Gastroesophageal sphincter (tissue), 4 donors: ENCODE measurements around the gene CFAP100. TPM values are rescaled to one million over a fixed set of nuclear protein-coding genes. Genes with fewer than 3 reads are reported as not detected.
A peak's percentile ranks its signal among the peaks of the same experiment; 100 is the strongest.

ENCODE experiments used
- ATAC-seq: fragments of 150-250 bp; one replicate; pipeline ENCODE4 v1.9.1; 2016; ENCODE audit warnings: mild to moderate bottlenecking, moderate library complexity
- H3K27ac ChIP-seq, 4 donors: fragments of 200-600 bp; sonication (generic) in 3 of 4; 1 replicate in 3 of 4; 2 replicates in 1 of 4; pipeline ENCODE4 v1.5.1; 2016 to 2019
- H3K27me3 ChIP-seq: fragments of 200-600 bp; sonication (generic); one replicate; pipeline ENCODE4 v1.5.1; 2019
- H3K36me3 ChIP-seq, 2 donors: fragments of 200-600 bp; sonication (generic); one replicate each; pipeline ENCODE4 v1.5.1; 2019; ENCODE audit warnings: control low read depth in 1 of 2
- H3K4me1 ChIP-seq, 3 donors: fragments of 200-600 bp; sonication (generic); 1 replicate in 2 of 3; 2 replicates in 1 of 3; pipeline ENCODE4 v1.5.1; 2016 to 2019; ENCODE audit warnings: control low read depth in 2 of 3
- H3K4me3 ChIP-seq, 2 donors: fragments of 200-600 bp; sonication (generic); one replicate each; pipeline ENCODE4 v1.5.1; 2019; ENCODE audit warnings: mild to moderate bottlenecking in 1 of 2, moderate library complexity in 1 of 2
- H3K9me3 ChIP-seq, 3 donors: fragments of 200-600 bp; sonication (generic); one replicate each; pipeline ENCODE4 v1.5.1; 2017 to 2019; ENCODE audit warnings: control low read depth in 2 of 3
- EP300 ChIP-seq: sonication (generic); formaldehyde crosslinking; IDR thresholded peaks from one replicate; pipeline ENCODE4 v1.6.1; 2017; ENCODE audit warnings: antibody characterized with exemption, mild to moderate bottlenecking
- POLR2A ChIP-seq, 2 donors: fragments of 450-650 bp; IDR thresholded peaks; one replicate each; pipeline ENCODE4 v1.6.1; 2017; ENCODE audit warnings: antibody characterized with exemption in 2 of 2, mild to moderate bottlenecking in 2 of 2, moderate library complexity in 1 of 2
- POLR2AphosphoS5 ChIP-seq: sonication (generic); formaldehyde crosslinking; IDR thresholded peaks from one replicate; pipeline ENCODE4 v1.6.1; 2017; ENCODE audit warnings: antibody characterized with exemption
- WGBS, 2 donors: methylation state at CpG; one replicate each; pipeline ENCODE4 v1.1.5; 2018; ENCODE audit warnings: low coverage in 1 of 2; 5-methylcytosine and 5-hydroxymethylcytosine counted together
- total RNA-seq, 4 donors: library from RNA; depleted of rRNA; stranded (reverse); fragments of >200 nt; gene quantifications; one replicate each; pipeline ENCODE4 v1.1.0, GENCODE V29; 2016
- TF ChIP-seq, protein P1 (sequence below), 4 experiments: fragments of 200-600 bp in 2 of 4; fragments of 450-650 bp in 2 of 4; sonication (generic) in 1 of 4; IDR thresholded peaks; one replicate each; pipeline ENCODE4 v1.5.1; 2017 to 2019; ENCODE audit warnings: antibody characterized with exemption in 4 of 4, mild to moderate bottlenecking in 2 of 4, moderate library complexity in 2 of 4

Gene CFAP100
- total RNA-seq, 4 donors from 2014 or later = not detected

DNA sequence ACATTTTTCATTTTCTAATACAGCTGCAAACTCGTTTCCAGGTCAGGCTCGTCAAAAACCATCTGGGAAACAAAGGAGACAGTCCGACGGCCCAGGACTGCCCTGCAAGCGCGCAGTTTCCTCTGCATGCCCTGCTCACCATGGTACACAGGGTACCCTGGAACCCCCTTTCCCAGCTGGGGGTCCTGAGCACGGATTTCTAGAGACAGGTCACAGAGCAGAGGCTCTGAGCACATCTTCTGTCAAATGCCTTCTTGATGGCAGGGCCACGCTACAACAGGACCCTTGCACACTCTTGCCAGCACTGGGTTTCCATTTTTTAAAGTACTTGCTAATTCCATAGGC lies 72.9 kb downstream of the CFAP100 start:
- WGBS, 2 donors = 79 to 93% methylated on average over 2 to 8 of the region's 8 CpGs
- TF ChIP-seq EP300 (no peak), POLR2AphosphoS5 (no peak), POLR2A (IDR thresholded peaks at IDR 0.05) (no peak)
- TF ChIP-seq, protein P1, sequence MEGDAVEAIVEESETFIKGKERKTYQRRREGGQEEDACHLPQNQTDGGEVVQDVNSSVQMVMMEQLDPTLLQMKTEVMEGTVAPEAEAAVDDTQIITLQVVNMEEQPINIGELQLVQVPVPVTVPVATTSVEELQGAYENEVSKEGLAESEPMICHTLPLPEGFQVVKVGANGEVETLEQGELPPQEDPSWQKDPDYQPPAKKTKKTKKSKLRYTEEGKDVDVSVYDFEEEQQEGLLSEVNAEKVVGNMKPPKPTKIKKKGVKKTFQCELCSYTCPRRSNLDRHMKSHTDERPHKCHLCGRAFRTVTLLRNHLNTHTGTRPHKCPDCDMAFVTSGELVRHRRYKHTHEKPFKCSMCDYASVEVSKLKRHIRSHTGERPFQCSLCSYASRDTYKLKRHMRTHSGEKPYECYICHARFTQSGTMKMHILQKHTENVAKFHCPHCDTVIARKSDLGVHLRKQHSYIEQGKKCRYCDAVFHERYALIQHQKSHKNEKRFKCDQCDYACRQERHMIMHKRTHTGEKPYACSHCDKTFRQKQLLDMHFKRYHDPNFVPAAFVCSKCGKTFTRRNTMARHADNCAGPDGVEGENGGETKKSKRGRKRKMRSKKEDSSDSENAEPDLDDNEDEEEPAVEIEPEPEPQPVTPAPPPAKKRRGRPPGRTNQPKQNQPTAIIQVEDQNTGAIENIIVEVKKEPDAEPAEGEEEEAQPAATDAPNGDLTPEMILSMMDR (IDR thresholded peaks at IDR 0.05) = no peak
- peaks cover 0 to 90% of the 10 kb centered on the region in 2 donors for H3K36me3 ChIP-seq
- ATAC-seq = no peak
- H3K4me1 ChIP-seq = peaks cover under 1 to 76% (median 8%) of the 10 kb centered on the region in 3 donors
- no peak overlapping the region for H3K27ac ChIP-seq
- H3K9me3 ChIP-seq = no peaks in the 10 kb centered on the region
- H3K4me3 ChIP-seq = no peak overlapping the region
- no peaks in the 10 kb centered on the region for H3K27me3 ChIP-seq

DNA sequence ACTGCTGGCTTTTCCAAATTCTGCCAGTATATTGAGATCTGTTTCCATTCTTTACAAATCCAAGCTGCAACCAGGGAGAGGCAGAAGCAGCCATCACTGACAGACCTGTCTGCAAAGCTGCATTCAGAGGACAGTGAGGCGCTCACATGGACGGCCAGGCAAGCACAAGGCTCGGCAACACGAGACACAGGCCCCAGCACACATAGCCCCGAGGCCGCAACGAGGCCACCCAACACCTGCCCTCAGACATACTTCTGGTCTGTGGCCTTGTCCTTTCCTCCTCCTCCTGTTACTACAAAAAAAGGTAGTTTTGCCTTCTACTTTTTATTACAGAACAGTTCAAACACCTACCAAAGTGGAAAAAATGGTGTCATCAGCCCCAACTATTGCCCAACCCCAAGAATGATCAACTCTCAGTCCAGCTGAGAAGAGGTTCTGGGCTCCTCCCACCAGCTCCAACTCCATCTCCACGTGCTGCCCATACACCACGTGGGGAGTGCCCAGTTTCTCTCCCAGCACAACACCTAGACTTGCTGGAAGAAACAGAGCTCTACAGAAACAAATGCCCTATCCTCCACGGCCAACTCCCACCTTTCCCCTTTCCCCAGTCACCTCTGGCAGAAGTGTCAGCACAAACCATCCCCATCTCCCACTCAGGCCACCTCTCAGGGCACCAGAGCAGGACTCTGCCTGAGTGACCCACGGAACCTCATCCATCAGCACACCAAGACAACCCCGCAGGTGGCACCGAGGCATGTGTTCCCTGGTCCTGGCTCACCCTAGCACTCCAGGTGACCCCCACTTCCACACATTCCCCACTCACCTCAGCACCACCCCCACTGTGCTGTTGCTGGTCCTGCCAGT lies 73.6 kb downstream of the CFAP100 start:
- no peaks in the 10 kb centered on the region for H3K9me3 ChIP-seq
- no peak overlapping the region for H3K4me3 ChIP-seq
- peaks cover 0 to 83% of the 10 kb centered on the region in 2 donors for H3K36me3 ChIP-seq
- no peak overlapping the region for H3K27ac ChIP-seq
- 84 to 90% methylated on average over 2 to 8 of the region's 13 CpGs for WGBS, 2 donors
- peak; percentile 24 for ATAC-seq
- no peaks in the 10 kb centered on the region for H3K27me3 ChIP-seq
- TF ChIP-seq POLR2AphosphoS5 (no peak), POLR2A (IDR thresholded peaks at IDR 0.05) (no peak), EP300 (no peak)
- TF ChIP-seq, protein P1 (IDR thresholded peaks at IDR 0.05) = no peak
- peaks cover 8 to 83% (median 15%) of the 10 kb centered on the region in 3 donors for H3K4me1 ChIP-seq

DNA sequence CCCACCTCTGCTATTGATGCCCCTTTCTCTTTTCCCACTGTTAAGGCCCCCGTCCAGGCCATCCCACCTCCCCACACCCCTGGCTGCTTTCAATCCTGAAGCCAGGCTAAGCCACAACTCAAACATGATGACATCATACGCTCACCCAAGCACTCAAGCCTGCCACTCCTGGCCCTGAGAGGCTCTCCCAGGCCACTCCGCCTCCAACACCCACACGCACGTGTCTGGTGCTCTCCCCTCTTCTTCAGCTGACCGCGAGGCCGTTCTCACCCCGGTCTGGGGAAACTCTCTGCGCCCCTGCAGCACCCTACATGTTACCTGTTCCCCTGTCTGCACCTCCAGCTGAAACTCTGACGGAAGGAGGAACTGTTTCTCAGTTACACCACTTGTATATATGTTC lies 74.8 kb downstream of the CFAP100 start:
- H3K4me1 ChIP-seq = peaks cover 13 to 95% (median 27%) of the 10 kb centered on the region in 3 donors

DNA sequence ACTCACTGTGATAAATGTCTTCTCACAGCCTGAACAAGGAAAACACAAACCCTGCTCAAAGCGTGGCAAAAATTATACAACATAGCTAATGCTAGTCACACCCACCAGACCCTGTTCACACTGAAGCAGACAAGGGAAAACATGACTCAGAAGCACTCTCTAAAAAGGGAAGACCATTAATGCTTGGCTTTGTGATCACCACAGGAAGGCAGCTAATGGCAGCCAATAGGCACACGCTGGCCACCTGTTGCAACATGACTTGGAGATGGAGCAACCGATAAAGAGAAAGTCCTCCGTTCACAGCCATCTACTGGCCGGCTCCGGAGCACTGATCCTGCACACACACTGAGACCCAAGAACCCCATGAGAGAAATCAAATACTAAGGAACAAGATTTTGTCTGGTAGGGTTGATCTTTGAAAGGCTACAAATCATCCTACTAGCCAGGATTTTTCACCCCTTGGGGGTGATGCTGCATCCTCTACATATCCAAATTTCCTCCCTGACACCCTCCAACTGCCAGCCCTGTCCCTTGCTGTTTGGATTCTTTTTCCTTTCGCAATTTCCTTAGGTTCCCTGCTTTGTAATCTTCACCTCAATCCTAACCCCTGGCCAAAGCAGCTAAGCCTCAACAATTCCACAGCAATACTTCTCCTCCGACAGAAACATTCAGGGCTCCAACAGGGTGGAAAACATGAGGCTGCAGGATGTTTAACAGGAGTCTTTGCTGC lies 77.7 kb downstream of the CFAP100 start:
- Histone ChIP-seq H3K27me3 (no peaks in the 10 kb centered on the region), H3K4me3 (peak overlapping the region in 1 of 2 donors; percentile 85), H3K36me3 (peaks cover 0 to 41% of the 10 kb centered on the region in 2 donors), H3K27ac (peak overlapping the region in 3 of 4 donors; percentile 49 to 61 (median 58)), H3K4me1 (peaks cover 13 to 80% (median 30%) of the 10 kb centered on the region in 3 donors), H3K9me3 (no peaks in the 10 kb centered on the region)
- peak; percentile 58 for ATAC-seq
- WGBS, 2 donors = 22 to 32% methylated on average over 7 of the region's 8 CpGs
- peak; percentile 92 for TF ChIP-seq POLR2AphosphoS5
- no peak for TF ChIP-seq EP300
- TF ChIP-seq, protein P1 (IDR thresholded peaks at IDR 0.05) = peak in 2 of 4 experiments; percentile 20 to 21

More for the DNA sequence above, 74.8 kb downstream of the CFAP100 start:
- H3K27ac ChIP-seq = no peak overlapping the region
- H3K27me3 ChIP-seq = no peaks in the 10 kb centered on the region
- TF ChIP-seq, protein P1 (IDR thresholded peaks at IDR 0.05) = no peak
- TF ChIP-seq POLR2AphosphoS5 (no peak), EP300 (no peak), POLR2A (IDR thresholded peaks at IDR 0.05) (no peak)
- no peak for ATAC-seq
- peaks cover 0 to 71% of the 10 kb centered on the region in 2 donors for H3K36me3 ChIP-seq
- H3K9me3 ChIP-seq = no peaks in the 10 kb centered on the region
- no peak overlapping the region for H3K4me3 ChIP-seq
- WGBS, 2 donors = 86 to 91% methylated on average over 4 to 11 of the region's 11 CpGs
